GM12878 (cell line): ENCODE measurements around the gene ASCC1. TPM values are rescaled to one million over a fixed set of nuclear protein-coding genes. Genes with fewer than 3 reads are reported as not detected.

ENCODE experiments used
- ATAC-seq: fragments of 200-7000 bp; cut with Tn5 transposase; 3 replicates; pipeline ENCODE4 v1.9.1; 2020; ENCODE audit warnings: mild to moderate bottlenecking, moderate library complexity
- BruUV-seq: library from RNA; stranded (reverse); fragments of 400-500 nt; replicated peaks from 2 replicates; lab custom pipeline; 2021; lab: Mats Ljungman, UMichigan
- CTCF ChIA-PET: fragments of 300-600 bp; sonication (Branson Sonifier 250); formaldehyde crosslinking; extraction: SDS; loops from one replicate; lab custom pipeline; 2021; ENCODE audit warnings: inconsistent platforms; lab: Yijun Ruan, JAX
- POLR2A ChIA-PET: fragments of 350-600 bp; formaldehyde crosslinking; extraction: SDS; loops from one replicate; lab custom pipeline; 2021; ENCODE audit warnings: inconsistent platforms; lab: Charles Lee
- RAD21 ChIA-PET: fragments of 300-600 bp; sonication (Branson Sonifier 250); formaldehyde crosslinking; loops from one replicate; lab custom pipeline; 2023; ENCODE audit warnings: antibody characterized with exemption; ENCODE audit not compliant: unreplicated experiment; lab: Charles Lee
- SMC1A ChIA-PET: fragments of 300-600 bp; sonication (Branson Sonifier 250); formaldehyde crosslinking; loops from one replicate; lab custom pipeline; 2023; ENCODE audit not compliant: unreplicated experiment, uncharacterized antibody; lab: Charles Lee
- DNase-seq: peaks from one replicate; pipeline ENCODE4 v3.0.0-alpha.2; 2011; ENCODE audit warnings: low read depth, low spot score
- FAIRE-seq: peaks from 3 replicates; lab custom pipeline; 2011; peaks lifted over from hg19 to GRCh38; lab: Jason Lieb, UNC
- H2AFZ ChIP-seq: 2 replicates; pipeline ENCODE4 v1.6.0; 2011; ENCODE audit warnings: low read depth, low read length, control low read depth; ENCODE audit not compliant: control insufficient read depth
- H3K27ac ChIP-seq: 2 replicates; pipeline ENCODE4 v1.5.1; 2011; ENCODE audit warnings: control low read depth; ENCODE audit not compliant: control insufficient read depth, insufficient read depth
- H3K27me3 ChIP-seq, 2 experiments: replicated peaks in 1 of 2; 2 replicates each; pipeline versions ENCODE4 v1.6.0 to v1.6.1; 2011; ENCODE audit warnings: low read length in 1 of 2; ENCODE audit not compliant: control insufficient read depth in 2 of 2, insufficient read depth in 2 of 2
- H3K36me3 ChIP-seq, 2 experiments: 2 replicates each; pipeline ENCODE4 v1.5.1; 2011; ENCODE audit warnings: low read length in 1 of 2; ENCODE audit not compliant: control insufficient read depth in 2 of 2, insufficient read depth in 2 of 2
- H3K4me1 ChIP-seq: 2 replicates; pipeline ENCODE4 v1.6.1; 2011; ENCODE audit warnings: mild to moderate bottlenecking, low read length, moderate library complexity, mixed read lengths; ENCODE audit not compliant: control insufficient read depth, insufficient read depth
- H3K4me2 ChIP-seq: 2 replicates; pipeline ENCODE4 v1.6.0; 2011; ENCODE audit warnings: control low read depth; ENCODE audit not compliant: control insufficient read depth, insufficient read depth
- H3K4me3 ChIP-seq: fragments of 200-600 bp; sonication (generic); 2 replicates; pipeline ENCODE4 v1.5.1; 2016
- H3K79me2 ChIP-seq: 2 replicates; pipeline ENCODE4 v1.6.0; 2011; ENCODE audit warnings: low read length; ENCODE audit not compliant: control insufficient read depth, insufficient read depth
- H3K9ac ChIP-seq: 2 replicates; pipeline ENCODE4 v1.8.0; 2011; ENCODE audit warnings: low read length, control low read depth, mixed read lengths; ENCODE audit not compliant: control insufficient read depth, insufficient read depth
- H3K9me3 ChIP-seq: replicated peaks from 3 replicates; pipeline ENCODE4 v1.5.1; 2011; ENCODE audit warnings: mild to moderate bottlenecking, low read length; ENCODE audit not compliant: control insufficient read depth, insufficient read depth
- H4K20me1 ChIP-seq: 2 replicates; pipeline ENCODE4 v1.6.0; 2011; ENCODE audit not compliant: control insufficient read depth, insufficient read depth
- EGR1 ChIP-seq, 2 experiments: IDR thresholded peaks; 1 replicate in 1 of 2; 2 replicates in 1 of 2; pipeline ENCODE4 v1.6.1; 2011 to 2012; ENCODE audit warnings: low read depth in 2 of 2, low read length in 2 of 2, borderline replicate concordance in 1 of 2, mild to moderate bottlenecking in 1 of 2, moderate library complexity in 1 of 2
- ETV6 ChIP-seq, 2 experiments: fragments of 450-650 bp in 1 of 2; IDR thresholded peaks in 1 of 2; conservative IDR thresholded peaks in 1 of 2; 2 replicates each; pipeline ENCODE4 v1.6.1; 2014; ENCODE audit warnings: antibody characterized with exemption in 1 of 2, borderline replicate concordance in 1 of 2, low read depth in 1 of 2, mild to moderate bottlenecking in 1 of 2, moderate library complexity in 1 of 2
- GABPA ChIP-seq: IDR thresholded peaks from 2 replicates; pipeline ENCODE4 v1.6.1; 2014; ENCODE audit warnings: antibody characterized with exemption, low read depth, mild to moderate bottlenecking, inconsistent platforms
- HSF1 ChIP-seq: fragments of 150-350 bp; IDR thresholded peaks from 2 replicates; pipeline ENCODE4 v1.6.1; 2014; ENCODE audit warnings: mild to moderate bottlenecking, low read depth, low read length
- IKZF1 ChIP-seq: fragments of 450-650 bp; conservative IDR thresholded peaks from 2 replicates; pipeline ENCODE4 v1.6.1; 2017; ENCODE audit warnings: antibody characterized with exemption, mild to moderate bottlenecking
- IRF5 ChIP-seq: fragments of 450-650 bp; IDR thresholded peaks from 2 replicates; pipeline ENCODE4 v1.6.1; 2017; ENCODE audit warnings: borderline replicate concordance
- MEF2B ChIP-seq: fragments of 450-650 bp; IDR thresholded peaks from 2 replicates; pipeline ENCODE4 v1.6.1; 2018; ENCODE audit warnings: mild to moderate bottlenecking, moderate library complexity; ENCODE audit not compliant: partially characterized antibody, poor library complexity, severe bottlenecking
- MLLT1 ChIP-seq: fragments of 450-650 bp; IDR thresholded peaks from 2 replicates; pipeline ENCODE4 v1.6.1; 2016; ENCODE audit warnings: mild to moderate bottlenecking
- SRF ChIP-seq, 2 experiments: IDR thresholded peaks; 2 replicates each; pipeline ENCODE4 v1.6.1; 2011; ENCODE audit warnings: low read depth in 2 of 2, low read length in 2 of 2, mild to moderate bottlenecking in 1 of 2, moderate library complexity in 1 of 2
- ZNF592 ChIP-seq: fragments of 450-650 bp; IDR thresholded peaks from 2 replicates; pipeline ENCODE4 v1.6.1; 2017; ENCODE audit warnings: mild to moderate bottlenecking, moderate library complexity
- ZSCAN29 ChIP-seq: fragments of 450-650 bp; IDR thresholded peaks from 2 replicates; pipeline ENCODE4 v1.6.1; 2017; ENCODE audit warnings: mild to moderate bottlenecking, moderate library complexity
- WGBS: methylation state at CpG from one replicate; pipeline ENCODE4 v1.1.6; 2016; ENCODE audit warnings: low lambda C conversion rate; ENCODE audit not compliant: insufficient replicate concordance, insufficient coverage; ENCODE audit errors: missing lambda C conversion rate; 5-methylcytosine and 5-hydroxymethylcytosine counted together
- in situ Hi-C: fragments of 300-500 bp; cut with MboI; formaldehyde crosslinking; loops from 9 replicates; pipeline ENCODE4 v1.14.3; 2018; ENCODE audit warnings: mixed read lengths
- intact Hi-C: fragments of 100-400 bp; cut with micrococcal nuclease; formaldehyde crosslinking; loops from one replicate; pipeline ENCODE4 v1.14.2; 2022; ENCODE audit not compliant: unreplicated experiment
- polyA plus RNA-seq, 11 experiments: library from polyadenylated mRNA; depleted of rRNA in 4 of 11; unstranded in 6 of 11; stranded (reverse) in 5 of 11; fragments of >200 nt; fragmentation: Nextera tagmentation in 4 of 11; fragmentation: Illumina TruSeq in 1 of 11; extraction: Ambion mirVana in 4 of 11; extraction: Trizol in 1 of 11; gene quantifications; 1 replicate in 1 of 11; 2 replicates in 10 of 11; pipeline versions ENCODE4 v1.2.1 to v1.2.3, GENCODE V29; 2011 to 2016; ENCODE audit warnings: inconsistent platforms in 2 of 11, missing spikeins in 2 of 11, low read depth in 1 of 11
- total RNA-seq, 4 experiments: library from RNA; depleted of rRNA in 3 of 4; stranded (reverse); fragments of >200 nt in 3 of 4; fragmentation: Illumina TruSeq in 1 of 4; extraction: Trizol in 1 of 4; gene quantifications; 2 replicates each; pipeline versions ENCODE4 v1.2.1 to v1.2.3, GENCODE V29; 2013 to 2021

Gene ASCC1
- total and polyA plus RNA-seq, 10 of the 15 experiments (the other 5 are each of a cell fraction or from before 2014, with no cell fraction given): 23.3 to 80.6 (median 42.8) TPM

- Histone ChIP-seq H3K79me2 (no peaks in the 10 kb centered on the region), H3K4me2 (no peak overlapping the region), H3K27me3 (no peaks in the 10 kb centered on the region), H3K36me3 (no peaks in the 10 kb centered on the region; a peak in 2 of 4 replicates), H3K4me1 (peaks cover 35% of the 10 kb centered on the region), H3K27ac (no peak overlapping the region), H3K4me3 (no peak overlapping the region), H2AFZ (no peak overlapping the region), H4K20me1 (no peaks in the 10 kb centered on the region), H3K9me3 (no peaks in the 10 kb centered on the region)
- in situ Hi-C loops: no loop called here
- 93% methylated on average over 6 of the region's 7 CpGs for WGBS
- intact Hi-C loops: no loop called here
- no peak for FAIRE-seq
- ChIA-PET SMC1A (interaction anchor here (1.8 kb wide), 1 partner anchor 34 kb away, joined by 7 read pairs; the partner anchor contains the start of gene DDIT4), RAD21 (interaction anchor here (0.6 to 1.3 kb wide), 2 partner anchors 8 to 17 kb away, joined by 3 read pairs; no protein-coding TSS in a partner anchor), POLR2A (interaction anchor here (0.6 kb wide), 1 partner anchor 17 kb away, joined by 4 read pairs; no protein-coding TSS in a partner anchor), CTCF (interaction anchor here (1.2 kb wide), 1 partner anchor 18 kb away, joined by 5 read pairs; no protein-coding TSS in a partner anchor)
- BruUV-seq: no TSS peak
- no peak for ATAC-seq
- no peak for DNase-seq
- no peak for TF ChIP-seq ZSCAN29
- no peak for TF ChIP-seq EGR1 (IDR thresholded peaks at IDR 0.05; ENCODE audit: borderline replicate concordance in 1 of 2, low read depth in 2 of 2, low read length in 2 of 2)
- no peak for TF ChIP-seq SRF (IDR thresholded peaks at IDR 0.05; ENCODE audit: low read depth in 2 of 2, low read length in 2 of 2)
- no peak for TF ChIP-seq ZNF592
- no peak for TF ChIP-seq ETV6 (conservative IDR thresholded peaks at IDR 0.05 in 1 of 2, IDR thresholded peaks at IDR 0.05 in 1 of 2; ENCODE audit: borderline replicate concordance in 1 of 2, low read depth in 1 of 2)
- no peak for TF ChIP-seq IRF5
- no peak for TF ChIP-seq IKZF1
- TF ChIP-seq MEF2B: no peak
- no peak for TF ChIP-seq HSF1
- no peak for TF ChIP-seq GABPA
- TF ChIP-seq MLLT1: no peak
- TF ChIP-seq, all 136 proteins: peak for 0
- no peak overlapping the region for H3K9ac ChIP-seq
These were observed 24.3 kb upstream of the ASCC1 start for GRCh38 chr10:72240371-72240770.
